Testis (tissue), 2 donors: Measurements from ENCODE around the gene SCMH1.

Experiments
- POLR2A ChIP-seq: fragments of 450-650 bp; IDR thresholded peaks from one replicate; pipeline ENCODE4 v1.6.1; 2017; ENCODE audit warnings: antibody characterized with exemption, mild to moderate bottlenecking, moderate library complexity
- TF ChIP-seq, protein P1 (sequence below), 3 experiments: fragments of 450-650 bp in 2 of 3; fragments of 200-600 bp in 1 of 3; sonication (generic) in 1 of 3; IDR thresholded peaks; one replicate each; pipeline ENCODE4 v1.5.1; 2016 to 2019; ENCODE audit warnings: antibody characterized with exemption in 3 of 3, mild to moderate bottlenecking in 2 of 3, moderate library complexity in 1 of 3

DNA sequence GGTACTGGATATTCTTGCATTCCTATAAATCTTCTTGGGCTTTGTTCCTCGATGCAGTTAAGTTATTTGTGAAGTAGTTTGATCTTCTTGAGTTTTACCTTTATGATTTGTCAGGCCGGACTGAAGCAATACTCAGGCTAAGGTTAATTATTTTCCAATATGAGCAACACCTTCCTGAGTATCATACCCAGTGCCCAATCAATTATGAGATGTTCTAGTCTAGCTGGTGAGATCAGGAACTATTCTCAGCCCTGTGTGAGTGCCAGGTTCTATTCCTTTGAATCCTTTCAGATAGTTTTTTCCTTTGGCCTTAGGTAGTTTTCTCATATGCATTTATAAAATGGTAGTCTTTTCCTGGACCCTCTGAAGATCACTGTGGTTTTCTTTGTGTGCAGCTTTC, 92.5 kb downstream of the SCMH1 start:
- TF ChIP-seq, protein P1, sequence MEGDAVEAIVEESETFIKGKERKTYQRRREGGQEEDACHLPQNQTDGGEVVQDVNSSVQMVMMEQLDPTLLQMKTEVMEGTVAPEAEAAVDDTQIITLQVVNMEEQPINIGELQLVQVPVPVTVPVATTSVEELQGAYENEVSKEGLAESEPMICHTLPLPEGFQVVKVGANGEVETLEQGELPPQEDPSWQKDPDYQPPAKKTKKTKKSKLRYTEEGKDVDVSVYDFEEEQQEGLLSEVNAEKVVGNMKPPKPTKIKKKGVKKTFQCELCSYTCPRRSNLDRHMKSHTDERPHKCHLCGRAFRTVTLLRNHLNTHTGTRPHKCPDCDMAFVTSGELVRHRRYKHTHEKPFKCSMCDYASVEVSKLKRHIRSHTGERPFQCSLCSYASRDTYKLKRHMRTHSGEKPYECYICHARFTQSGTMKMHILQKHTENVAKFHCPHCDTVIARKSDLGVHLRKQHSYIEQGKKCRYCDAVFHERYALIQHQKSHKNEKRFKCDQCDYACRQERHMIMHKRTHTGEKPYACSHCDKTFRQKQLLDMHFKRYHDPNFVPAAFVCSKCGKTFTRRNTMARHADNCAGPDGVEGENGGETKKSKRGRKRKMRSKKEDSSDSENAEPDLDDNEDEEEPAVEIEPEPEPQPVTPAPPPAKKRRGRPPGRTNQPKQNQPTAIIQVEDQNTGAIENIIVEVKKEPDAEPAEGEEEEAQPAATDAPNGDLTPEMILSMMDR (IDR thresholded peaks at IDR 0.05): no peak
- no peak for TF ChIP-seq POLR2A
